A673 (cell line): ENCODE results near the gene SCAP. TPM values are rescaled to one million over a fixed set of nuclear protein-coding genes. Genes with fewer than 3 reads are reported as not detected.

Source experiments
- BruUV-seq: library from RNA; stranded (reverse); fragments of 400-500 nt; replicated peaks from 2 replicates; lab custom pipeline; 2021; lab: Mats Ljungman, UMichigan
- CTCF ChIA-PET: fragments of 300-600 bp; sonication (Branson Sonifier 250); formaldehyde crosslinking; loops from one replicate; lab custom pipeline; 2022; ENCODE audit warnings: antibody characterized with exemption; lab: Charles Lee
- POLR2A ChIA-PET: fragments of 300-600 bp; sonication (Branson Sonifier 250); formaldehyde crosslinking; loops from one replicate; lab custom pipeline; 2022; ENCODE audit warnings: antibody characterized with exemption; ENCODE audit not compliant: low non-redundant PET; lab: Charles Lee
- DNase-seq: peaks from one replicate; pipeline ENCODE4 v3.0.0-alpha.2; 2015; ENCODE audit warnings: low spot score
- H3K27ac ChIP-seq: fragments of 200-600 bp; sonication (generic); 2 replicates; pipeline ENCODE4 v1.5.1; 2016; ENCODE audit warnings: mixed run types, low read depth, mild to moderate bottlenecking, mixed read lengths, antibody characterized with exemption, low read length; ENCODE audit not compliant: poor library complexity, severe bottlenecking
- H3K27me3 ChIP-seq: fragments of 200-600 bp; sonication (generic); replicated peaks from 2 replicates; pipeline ENCODE4 v1.6.1; 2017; ENCODE audit warnings: mixed run types, low read depth, mild to moderate bottlenecking, mixed read lengths, antibody characterized with exemption, low read length; ENCODE audit not compliant: insufficient read depth, poor library complexity
- H3K36me3 ChIP-seq: fragments of 200-600 bp; sonication (generic); 2 replicates; pipeline ENCODE4 v1.6.1; 2016; ENCODE audit warnings: mixed run types, mild to moderate bottlenecking, mixed read lengths, antibody characterized with exemption, low read length; ENCODE audit not compliant: insufficient read depth, poor library complexity, severe bottlenecking
- H3K4me1 ChIP-seq: fragments of 200-600 bp; sonication (generic); 2 replicates; pipeline ENCODE4 v1.6.1; 2017; ENCODE audit warnings: mixed run types, mild to moderate bottlenecking, mixed read lengths, antibody characterized with exemption, low read length; ENCODE audit not compliant: insufficient read depth, poor library complexity, severe bottlenecking
- H3K4me3 ChIP-seq: fragments of 200-600 bp; sonication (generic); 2 replicates; pipeline ENCODE4 v1.5.1; 2016; ENCODE audit warnings: low read depth, mixed run types, mild to moderate bottlenecking, mixed read lengths, low read length; ENCODE audit not compliant: poor library complexity, severe bottlenecking
- H3K9me3 ChIP-seq: fragments of 200-600 bp; sonication (generic); 2 replicates; pipeline ENCODE4 v1.6.1; 2016; ENCODE audit warnings: mixed run types, low read depth, mild to moderate bottlenecking, mixed read lengths, antibody characterized with exemption, low read length; ENCODE audit not compliant: poor library complexity, severe bottlenecking
- CTCF ChIP-seq: fragments of 300-800, 200-600 bp; sonication (generic); conservative IDR thresholded peaks from 2 replicates; pipeline ENCODE4 v1.5.1; 2017; ENCODE audit warnings: low read depth, mild to moderate bottlenecking, antibody characterized with exemption, low read length, moderate library complexity, mixed read lengths
- EZH2 ChIP-seq: fragments of 200-600 bp; sonication (generic); IDR thresholded peaks from 2 replicates; pipeline ENCODE4 v1.6.1; 2017; ENCODE audit warnings: borderline replicate concordance, low read depth, mild to moderate bottlenecking, mixed read lengths, antibody characterized with exemption, low read length; ENCODE audit not compliant: poor library complexity, severe bottlenecking
- intact Hi-C: fragments of 100-400 bp; cut with micrococcal nuclease; formaldehyde crosslinking; loops from one replicate; pipeline ENCODE4 v1.10.0; 2022; ENCODE audit not compliant: unreplicated experiment
- total RNA-seq: library from RNA; stranded (reverse); gene quantifications from 2 replicates; pipeline ENCODE4 v1.2.3, GENCODE V29; 2021

Gene SCAP
- total RNA-seq, 1 experiment from 2014 or later, result 43.4 TPM

GRCh38 chr3:47456984-47457383, 18.8 kb downstream of the SCAP start:
- no TSS peak for BruUV-seq
- no peak overlapping the region for H3K27ac ChIP-seq
- no peaks in the 10 kb centered on the region for H3K4me1 ChIP-seq
- H3K36me3 ChIP-seq, result no peaks in the 10 kb centered on the region
- intact Hi-C loops, result no loop called here
- ChIA-PET POLR2A (no interaction called here), CTCF (interaction anchor here (0.7 kb wide), 1 partner anchor 35 kb away, joined by 4 read pairs; no protein-coding TSS in a partner anchor)
- H3K9me3 ChIP-seq, result no peaks in the 10 kb centered on the region
- DNase-seq, result no peak
- no peak overlapping the region for H3K4me3 ChIP-seq
- no peaks in the 10 kb centered on the region for H3K27me3 ChIP-seq
- no peak for TF ChIP-seq CTCF
- no peak for TF ChIP-seq EZH2

- TF ChIP-seq EZH2, result no peak
- TF ChIP-seq CTCF, result no peak
- H3K27ac ChIP-seq, result no peak overlapping the region
- no peaks in the 10 kb centered on the region for H3K4me1 ChIP-seq
- H3K27me3 ChIP-seq, result no peaks in the 10 kb centered on the region
- CTCF ChIA-PET, result no interaction called here
- no peak overlapping the region for H3K4me3 ChIP-seq
- intact Hi-C loops, result no loop called here
- no peak for DNase-seq
- POLR2A ChIA-PET, result no interaction called here
- BruUV-seq, result no TSS peak
- H3K9me3 ChIP-seq, result no peaks in the 10 kb centered on the region
- no peaks in the 10 kb centered on the region for H3K36me3 ChIP-seq
These were observed 19.8 kb downstream of the SCAP start for GRCh38 chr3:47455806-47456452.

GRCh38 chr3:47452453-47453215, 23.1 kb downstream of the SCAP start:
- no TSS peak for BruUV-seq
- H3K9me3 ChIP-seq, result no peaks in the 10 kb centered on the region
- ChIA-PET POLR2A (no interaction called here), CTCF (no interaction called here)
- intact Hi-C loops, result no loop called here
- no peaks in the 10 kb centered on the region for H3K36me3 ChIP-seq
- H3K4me3 ChIP-seq, result no peak overlapping the region
- TF ChIP-seq CTCF (no peak), EZH2 (no peak)
- H3K4me1 ChIP-seq, result no peaks in the 10 kb centered on the region
- no peaks in the 10 kb centered on the region for H3K27me3 ChIP-seq
- H3K27ac ChIP-seq, result no peak overlapping the region
- DNase-seq, result no peak
